ENCODE measurements around the gene PLXNB1.
A peak's percentile ranks its signal among the peaks of the same experiment; 100 is the strongest.

PLXNB1 gene

GRCh38 chr3:48432411-48433371 lies 2.8 kb upstream of the PLXNB1 start:
- DNase-seq: no peak

DNA sequence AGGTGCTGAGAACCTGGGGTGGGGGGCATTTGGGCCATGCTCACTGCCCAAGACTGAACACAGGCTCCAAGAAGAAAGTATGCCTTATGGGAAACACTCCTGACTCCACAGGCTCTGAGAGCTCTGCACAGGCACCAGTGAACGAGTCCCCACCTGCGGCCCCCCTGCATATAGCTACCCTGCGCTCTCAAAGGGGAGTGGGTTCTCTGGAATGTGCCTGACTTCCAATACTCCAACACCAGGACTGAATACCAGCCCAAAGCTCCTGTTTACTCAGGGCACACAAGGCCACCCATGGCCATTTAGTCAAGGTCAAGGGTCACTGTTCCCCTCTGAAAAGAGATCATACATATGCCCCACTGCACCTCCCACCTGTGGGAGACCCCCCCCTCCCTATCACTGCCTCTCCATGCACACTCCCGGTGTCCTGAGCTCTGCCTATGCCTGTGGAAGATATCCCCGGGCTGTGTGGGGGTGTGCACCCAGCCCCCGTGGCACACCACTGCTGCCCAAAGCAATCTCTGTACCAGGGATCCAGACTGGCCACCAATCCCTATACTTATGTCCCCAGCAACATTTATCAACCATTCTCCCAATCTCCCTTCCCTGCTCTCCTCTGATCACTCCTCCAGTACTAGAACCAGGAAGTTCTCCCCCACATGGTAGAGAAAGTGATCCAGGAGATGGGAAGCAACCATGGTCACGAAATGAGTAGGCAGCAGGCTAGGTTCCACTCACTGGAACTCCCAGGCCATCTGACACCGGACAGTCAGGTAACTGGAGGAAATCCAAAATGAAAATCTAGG lies 1.5 kb upstream of the PLXNB1 start:
- no peak for DNase-seq

- no peak for DNase-seq
Measured at GRCh38 chr3:48430708-48431101, 819 bp upstream of the PLXNB1 start.

DNA sequence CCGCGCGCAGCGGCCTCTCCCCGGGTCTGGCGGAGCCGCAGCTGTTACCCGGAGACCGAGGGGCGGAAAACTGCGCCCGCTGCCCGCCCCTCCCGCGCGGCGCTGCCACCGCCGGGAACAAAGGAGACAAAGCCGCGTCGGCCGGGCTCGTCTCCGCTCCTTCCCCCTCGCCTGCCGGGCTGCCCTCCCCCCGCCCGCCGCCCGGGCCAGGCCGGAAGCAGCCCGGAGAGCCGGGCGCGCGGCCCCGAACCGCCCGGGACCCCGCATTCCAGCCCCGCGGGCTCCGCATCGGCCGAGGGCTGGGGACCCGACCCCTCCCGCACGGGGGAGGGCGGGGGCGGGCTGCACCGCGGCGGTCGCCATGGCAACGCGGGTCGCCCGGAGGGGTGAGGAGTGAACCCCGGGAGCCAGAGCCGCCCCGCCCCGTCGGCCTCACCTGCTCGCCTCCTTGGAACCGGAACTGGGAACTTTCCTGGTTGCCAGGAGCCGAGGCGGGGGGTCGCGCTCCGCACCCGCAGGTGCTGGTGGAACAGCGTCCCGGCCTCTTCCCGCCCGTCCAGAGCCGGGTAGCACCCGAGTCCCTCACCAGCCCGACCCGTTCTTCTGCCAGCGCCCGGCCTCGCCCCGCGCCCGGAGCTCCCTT lies 448 bp downstream of the PLXNB1 start:
- peak; percentile 9 for DNase-seq

- no peak for DNase-seq
Measured at GRCh38 chr3:48428572-48429316, 1.1 kb downstream of the PLXNB1 start.

- no peak for DNase-seq
Measured at GRCh38 chr3:48428088-48428571, 1.8 kb downstream of the PLXNB1 start.

GRCh38 chr3:48427630-48427962 lies 2.3 kb downstream of the PLXNB1 start:
- DNase-seq: no peak

DNA sequence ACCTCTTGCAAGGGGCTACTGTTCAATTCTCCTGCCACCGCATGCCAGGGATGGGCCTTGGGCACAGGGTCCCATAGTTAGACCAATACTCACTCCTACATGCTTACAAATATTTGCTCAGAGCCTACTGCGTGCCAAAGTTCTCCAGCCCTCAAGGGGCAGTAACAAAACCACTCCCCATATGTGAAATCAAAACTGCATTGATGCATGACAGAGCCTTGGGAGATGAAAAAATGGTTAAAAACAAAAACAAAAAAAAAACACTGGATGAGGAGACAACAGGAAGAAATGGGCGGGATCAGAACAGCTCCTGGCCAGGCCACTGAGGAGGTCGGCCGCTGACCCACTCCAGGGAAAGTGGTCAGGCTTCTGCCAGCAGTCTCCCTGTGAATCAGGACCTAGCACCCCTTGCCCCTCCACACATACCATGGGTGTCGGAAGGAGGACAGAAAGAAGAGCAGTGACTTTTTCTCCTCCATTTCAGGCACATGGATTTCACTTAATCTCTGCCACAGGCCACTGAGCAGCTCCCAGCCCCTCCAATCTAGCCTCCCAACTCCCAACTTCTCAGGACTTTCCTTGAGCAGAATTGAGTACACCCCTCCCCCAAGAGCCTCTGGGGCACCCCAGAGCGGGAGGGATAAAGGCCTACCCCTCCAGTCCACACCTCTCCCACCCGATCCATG lies 2.8 kb downstream of the PLXNB1 start:
- no peak for DNase-seq

GRCh38 chr3:48426401-48426909 lies 3.4 kb downstream of the PLXNB1 start:
- no peak for DNase-seq

DNA sequence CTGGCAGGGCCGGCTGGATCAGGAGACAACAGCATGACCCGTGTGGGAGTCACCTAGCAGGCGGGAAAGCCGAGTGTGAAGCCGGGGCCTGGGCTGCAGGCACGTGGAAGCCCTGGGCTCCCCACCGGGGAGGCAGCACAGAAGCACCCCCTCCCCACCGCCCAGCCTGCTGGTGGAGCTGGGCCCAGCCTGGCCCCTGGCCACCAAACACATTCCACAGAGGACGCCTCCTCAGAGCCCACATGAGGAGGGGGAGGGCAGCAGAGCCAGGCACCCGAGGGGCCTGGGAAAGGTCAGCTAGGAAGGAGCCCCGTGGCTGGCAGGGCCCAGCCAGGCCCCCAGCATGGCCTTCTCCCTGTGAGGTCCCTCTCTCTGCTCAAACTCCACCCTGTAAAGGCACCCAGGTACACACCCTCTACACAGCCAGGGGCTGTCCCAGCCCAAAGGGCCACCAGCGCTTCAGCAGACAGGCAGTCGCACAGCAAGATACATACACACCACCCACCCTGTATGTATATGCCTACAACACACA lies 4.5 kb downstream of the PLXNB1 start:
- DNase-seq: no peak

DNA sequence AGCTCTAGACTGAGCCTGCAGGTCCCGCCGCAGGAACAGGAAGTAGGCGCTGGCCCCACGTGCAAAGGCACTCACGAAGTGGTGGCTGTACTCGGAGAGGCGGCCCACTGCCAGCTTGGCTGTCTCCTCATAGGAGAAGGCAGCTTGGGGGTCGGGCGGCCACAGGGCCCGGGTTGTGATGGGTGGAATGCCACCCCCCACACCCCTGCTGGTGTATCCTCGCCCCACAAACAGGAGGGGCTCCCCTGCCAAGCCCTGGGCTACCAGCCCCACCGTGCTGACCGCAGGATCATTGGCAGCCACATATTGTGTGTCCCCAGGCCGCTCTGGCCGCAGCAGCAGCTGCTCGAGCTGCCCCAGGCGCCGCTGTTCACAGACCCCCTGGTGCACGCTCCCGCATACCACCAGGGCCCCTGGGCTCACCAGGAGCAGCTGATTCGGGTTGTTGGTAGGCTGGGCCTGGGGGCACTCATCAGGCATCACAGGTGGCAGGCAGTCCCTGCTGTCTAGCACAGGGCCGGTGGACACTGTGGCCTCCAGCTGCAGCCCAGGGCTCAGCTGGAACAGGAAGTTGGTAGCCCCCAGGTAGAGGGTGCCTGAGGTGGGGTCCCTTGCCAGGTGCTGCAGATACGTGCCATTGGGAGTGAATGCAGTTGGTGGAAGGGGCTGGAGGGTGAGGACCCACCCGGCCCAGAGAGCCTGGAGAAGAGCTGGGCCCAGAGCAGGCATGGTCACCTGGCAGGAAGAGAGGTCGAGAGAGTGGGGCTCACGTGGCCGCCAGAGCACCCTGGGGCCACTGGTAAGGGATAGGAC lies 5.8 kb downstream of the PLXNB1 start:
- DNase-seq: no peak

- no peak for DNase-seq
Measured at GRCh38 chr3:48423241-48423882, 6.5 kb downstream of the PLXNB1 start.

GRCh38 chr3:48422681-48423080 lies 7.2 kb downstream of the PLXNB1 start:
- DNase-seq: no peak

- DNase-seq: no peak
Measured at GRCh38 chr3:48422272-48422671, 7.6 kb downstream of the PLXNB1 start.

DNA sequence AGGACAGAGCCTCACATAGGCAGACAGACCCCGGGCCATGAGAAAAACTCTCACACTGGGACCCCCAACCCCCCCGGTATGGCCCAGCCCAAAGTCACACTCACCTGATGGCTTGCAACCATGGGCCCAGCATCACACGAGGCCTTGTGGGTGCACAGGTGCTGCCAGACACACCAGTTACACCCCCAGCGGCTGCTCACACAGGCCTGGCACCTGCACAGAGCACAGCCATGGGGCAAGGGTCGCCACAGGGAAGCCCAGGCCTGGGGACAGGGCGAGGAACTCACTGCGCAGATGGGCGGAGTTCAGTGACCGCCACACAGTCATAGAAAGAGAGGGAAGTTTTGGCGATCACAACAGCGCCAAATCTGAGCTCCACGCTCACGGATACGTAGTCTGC lies 9.3 kb downstream of the PLXNB1 start:
- DNase-seq: no peak

- no peak for DNase-seq
Measured at GRCh38 chr3:48419597-48419996, 10.3 kb downstream of the PLXNB1 start.

DNA sequence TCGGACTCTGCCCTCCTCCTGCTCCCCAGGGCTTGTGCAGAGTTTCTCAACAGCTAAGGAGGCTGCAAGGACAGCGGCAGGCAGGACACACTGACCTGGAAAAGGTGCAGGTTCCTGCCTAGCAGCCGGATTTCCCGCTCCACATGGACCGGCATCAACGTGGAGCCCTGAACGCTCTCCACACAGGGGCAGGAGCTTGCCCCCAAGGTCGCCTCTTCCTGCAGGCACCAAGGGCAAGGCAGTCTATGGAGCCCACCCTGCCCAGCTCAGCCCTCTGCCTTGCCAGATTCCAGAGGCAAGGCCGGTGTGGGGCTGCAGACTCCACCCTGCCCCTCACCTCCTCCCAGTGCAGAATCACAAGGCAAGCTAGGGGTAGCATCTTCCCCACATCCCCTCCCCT lies 10.7 kb downstream of the PLXNB1 start:
- DNase-seq: no peak

DNA sequence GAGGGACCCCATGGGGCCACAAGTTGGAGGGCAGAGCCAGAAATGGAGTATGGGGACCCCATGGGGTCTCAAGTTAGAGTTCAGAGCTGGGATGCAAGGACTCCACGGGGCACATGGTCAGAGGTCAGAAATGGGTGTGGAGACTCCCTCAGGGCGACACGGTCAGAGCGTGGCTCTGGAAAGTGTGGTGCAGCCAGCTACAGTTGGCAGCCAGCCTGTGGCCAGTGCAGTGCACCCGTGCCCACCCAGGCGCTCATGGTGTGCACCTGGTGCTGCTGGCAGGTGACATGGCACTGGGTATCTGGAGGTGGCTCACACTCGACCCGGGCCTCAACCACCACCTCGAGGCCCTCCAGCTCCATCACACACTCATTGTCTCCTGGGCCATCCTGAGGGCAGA lies 11.2 kb downstream of the PLXNB1 start:
- no peak for DNase-seq

DNA sequence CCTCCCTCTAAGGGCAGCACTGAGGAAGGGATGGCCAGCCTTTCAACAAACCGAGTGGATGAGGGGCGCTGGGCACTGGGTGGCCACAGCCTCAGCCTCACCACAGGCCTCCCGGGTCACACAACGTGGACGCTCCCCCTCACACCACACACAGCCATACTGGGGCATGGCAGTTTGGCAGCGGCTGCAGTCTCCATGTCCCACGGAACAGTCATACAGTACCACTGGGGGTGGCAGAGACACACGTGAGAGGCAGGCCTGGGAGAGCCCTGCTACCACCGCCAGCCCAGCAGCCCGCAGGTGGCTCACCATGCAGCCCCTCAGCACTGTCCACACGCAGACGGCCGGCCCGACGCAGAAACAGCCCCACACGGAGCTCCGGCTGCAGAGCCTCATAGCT lies 11.7 kb downstream of the PLXNB1 start:
- DNase-seq: no peak

DNA sequence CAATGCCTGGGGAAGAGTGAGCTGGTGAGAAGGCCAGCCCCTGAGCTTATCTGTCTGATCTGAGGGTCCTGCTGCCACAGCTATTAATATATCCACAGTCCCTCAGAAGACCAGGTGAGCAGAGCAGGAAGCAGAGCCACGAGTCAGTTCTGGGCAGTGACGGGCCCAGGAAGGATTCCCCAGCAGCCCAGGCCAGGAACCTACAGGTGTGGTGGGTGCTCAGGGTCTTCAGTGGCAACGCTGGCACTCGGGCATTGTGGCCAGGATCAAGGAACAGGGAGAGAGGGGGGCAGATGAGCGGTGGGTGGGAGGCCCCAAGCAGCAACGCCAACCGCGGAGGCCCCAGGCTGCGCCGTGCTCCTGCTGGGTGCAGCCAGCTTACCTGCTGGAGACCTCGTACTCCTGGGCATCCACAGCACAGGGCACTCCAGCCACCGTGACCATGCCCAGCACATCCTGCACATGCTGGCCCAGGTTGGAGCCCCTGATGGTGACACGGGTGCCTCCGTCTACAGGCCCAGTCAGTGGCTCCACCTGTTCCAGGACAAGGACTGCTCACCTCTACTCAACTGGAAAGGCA lies 12.3 kb downstream of the PLXNB1 start:
- DNase-seq: no peak
